Measurements from ENCODE around the gene DDX6.
"Not testable (repeated sequence)": the region's sequence is repeated elsewhere in the genome, so short reads cannot be mapped to it uniquely, and the experiment has no call there.

The DDX6 gene

GRCh38 chr11:118740892-118741291 lies 50.1 kb downstream of the DDX6 start:
- DNase-seq (ENCODE audit: low spot score): no peak

GRCh38 chr11:118735203-118735602 lies 55.8 kb downstream of the DDX6 start:
- no peak for DNase-seq (ENCODE audit: low spot score)

- no peak for DNase-seq (ENCODE audit: low spot score)
Observed at GRCh38 chr11:118734031-118734430, 56.9 kb downstream of the DDX6 start.

GRCh38 chr11:118729753-118730152 lies 61.2 kb downstream of the DDX6 start:
- not testable (repeated sequence) for DNase-seq (ENCODE audit: low spot score)

- DNase-seq (ENCODE audit: low spot score): not testable (repeated sequence)
Observed at GRCh38 chr11:118728112-118728511, 62.9 kb downstream of the DDX6 start.

GRCh38 chr11:118727721-118728066 lies 63.3 kb downstream of the DDX6 start:
- not testable (repeated sequence) for DNase-seq (ENCODE audit: low spot score)

- not testable (repeated sequence) for DNase-seq (ENCODE audit: low spot score)
Observed at GRCh38 chr11:118727001-118727720, 63.8 kb downstream of the DDX6 start.

GRCh38 chr11:118721478-118722015 lies 69.4 kb downstream of the DDX6 start:
- DNase-seq (ENCODE audit: low spot score): not testable (repeated sequence)

- not testable (repeated sequence) for DNase-seq (ENCODE audit: low spot score)
Observed at GRCh38 chr11:118720740-118721139, 70.2 kb downstream of the DDX6 start.

GRCh38 chr11:118720078-118720477 lies 70.9 kb downstream of the DDX6 start:
- not testable (repeated sequence) for DNase-seq (ENCODE audit: low spot score)

GRCh38 chr11:118718562-118718961 lies 72.4 kb downstream of the DDX6 start:
- DNase-seq (ENCODE audit: low spot score): not testable (repeated sequence)

GRCh38 chr11:118717733-118718132 lies 73.2 kb downstream of the DDX6 start:
- not testable (repeated sequence) for DNase-seq (ENCODE audit: low spot score)

- not testable (repeated sequence) for DNase-seq (ENCODE audit: low spot score)
Observed at GRCh38 chr11:118717221-118717620, 73.7 kb downstream of the DDX6 start.

- no peak for DNase-seq (ENCODE audit: low spot score)
Observed at GRCh38 chr11:118715837-118716260, 75.1 kb downstream of the DDX6 start.

- no peak for DNase-seq (ENCODE audit: low spot score)
Observed at GRCh38 chr11:118715245-118715831, 75.6 kb downstream of the DDX6 start.

- DNase-seq (ENCODE audit: low spot score): no peak
Observed at GRCh38 chr11:118714816-118715215, 76.1 kb downstream of the DDX6 start.

GRCh38 chr11:118714416-118714815 lies 76.5 kb downstream of the DDX6 start:
- not testable (repeated sequence) for DNase-seq (ENCODE audit: low spot score)

- DNase-seq (ENCODE audit: low spot score): no peak
Observed at GRCh38 chr11:118708296-118708695, 82.7 kb downstream of the DDX6 start.

GRCh38 chr11:118706546-118706825 lies 84.5 kb downstream of the DDX6 start:
- DNase-seq (ENCODE audit: low spot score): no peak

- DNase-seq (ENCODE audit: low spot score): no peak
Observed at GRCh38 chr11:118705791-118706545, 85.0 kb downstream of the DDX6 start.

- DNase-seq (ENCODE audit: low spot score): no peak
Observed at GRCh38 chr11:118705111-118705741, 85.7 kb downstream of the DDX6 start.

- DNase-seq (ENCODE audit: low spot score): no peak
Observed at GRCh38 chr11:118703563-118704106, 87.3 kb downstream of the DDX6 start.

Measured in AG08396 (cell line).